GM21390 (cell line): ENCODE results near the gene SERPINI1.

Experiments used
- ATAC-seq: cut with Tn5 transposase; IDR thresholded peaks from one replicate; pipeline ENCODE4 v1.9.1; 2021; ENCODE audit not compliant: unreplicated experiment

Gene SERPINI1

GRCh38 chr3:167735233-167736138, at the start of gene SERPINI1:
Gene SERPINI1 (plus strand): TSS chr3:167735721. CDS start chr3:167789129, 53,408 bp downstream.
- peak; percentile 59 for ATAC-seq

- ATAC-seq: peak; percentile 100
These were observed 44.2 kb upstream of the SERPINI1 start for GRCh38 chr3:167691366-167691765.

GRCh38 chr3:167694121-167694520, 41.4 kb upstream of the SERPINI1 start:
- no peak for ATAC-seq

GRCh38 chr3:167700046-167700445, 35.5 kb upstream of the SERPINI1 start:
- ATAC-seq: no peak

- no peak for ATAC-seq
These were observed 34.6 kb upstream of the SERPINI1 start for GRCh38 chr3:167700926-167701325.

GRCh38 chr3:167705840-167706239, 29.7 kb upstream of the SERPINI1 start:
- ATAC-seq: no peak

GRCh38 chr3:167709690-167710089, 25.8 kb upstream of the SERPINI1 start:
- ATAC-seq: no peak

- no peak for ATAC-seq
These were observed 25.0 kb upstream of the SERPINI1 start for GRCh38 chr3:167710552-167710951.

- no peak for ATAC-seq
These were observed 24.1 kb upstream of the SERPINI1 start for GRCh38 chr3:167711439-167711838.

GRCh38 chr3:167712445-167712844, 23.1 kb upstream of the SERPINI1 start:
- no peak for ATAC-seq

GRCh38 chr3:167714871-167715270, 20.6 kb upstream of the SERPINI1 start:
- no peak for ATAC-seq

- ATAC-seq: no peak
These were observed 18.6 kb upstream of the SERPINI1 start for GRCh38 chr3:167716920-167717319.

- no peak for ATAC-seq
These were observed 16.9 kb upstream of the SERPINI1 start for GRCh38 chr3:167718582-167718981.

- no peak for ATAC-seq
These were observed 12.5 kb upstream of the SERPINI1 start for GRCh38 chr3:167723025-167723512.

GRCh38 chr3:167723872-167724271, 11.6 kb upstream of the SERPINI1 start:
- ATAC-seq: no peak

- no peak for ATAC-seq
These were observed 7.3 kb upstream of the SERPINI1 start for GRCh38 chr3:167728176-167728575.

GRCh38 chr3:167728632-167729323, 6.7 kb upstream of the SERPINI1 start:
- ATAC-seq: no peak

GRCh38 chr3:167729591-167729990, 5.9 kb upstream of the SERPINI1 start:
- no peak for ATAC-seq

GRCh38 chr3:167731393-167731792, 4.1 kb upstream of the SERPINI1 start:
- ATAC-seq: no peak

GRCh38 chr3:167732313-167733065, 3.0 kb upstream of the SERPINI1 start:
- ATAC-seq: no peak

GRCh38 chr3:167733961-167734497, 1.5 kb upstream of the SERPINI1 start:
- no peak for ATAC-seq
